Stimulated activated naive CD4-positive, alpha-beta T cell (primary cell): ENCODE data around the gene PIKFYVE.
"Not testable (repeated sequence)": the region's sequence is repeated elsewhere in the genome, so short reads cannot be mapped to it uniquely, and the experiment has no call there.

Experiments used
- DNase-seq, 6 experiments: peaks; one replicate each; lab custom pipeline; 2025; lab: John Stamatoyannopoulos, UW

The PIKFYVE gene

GRCh38 chr2:208304695-208305094 is 38.6 kb downstream of the PIKFYVE start:
- DNase-seq, result no peak

- no peak for DNase-seq
Measured at GRCh38 chr2:208306291-208306690, 40.2 kb downstream of the PIKFYVE start.

- no peak for DNase-seq
Measured at GRCh38 chr2:208311321-208311720, 45.3 kb downstream of the PIKFYVE start.

GRCh38 chr2:208311954-208312353 is 45.9 kb downstream of the PIKFYVE start:
- DNase-seq, result no peak

GRCh38 chr2:208315081-208315788 is 49.2 kb downstream of the PIKFYVE start:
- DNase-seq, result no peak

DNA sequence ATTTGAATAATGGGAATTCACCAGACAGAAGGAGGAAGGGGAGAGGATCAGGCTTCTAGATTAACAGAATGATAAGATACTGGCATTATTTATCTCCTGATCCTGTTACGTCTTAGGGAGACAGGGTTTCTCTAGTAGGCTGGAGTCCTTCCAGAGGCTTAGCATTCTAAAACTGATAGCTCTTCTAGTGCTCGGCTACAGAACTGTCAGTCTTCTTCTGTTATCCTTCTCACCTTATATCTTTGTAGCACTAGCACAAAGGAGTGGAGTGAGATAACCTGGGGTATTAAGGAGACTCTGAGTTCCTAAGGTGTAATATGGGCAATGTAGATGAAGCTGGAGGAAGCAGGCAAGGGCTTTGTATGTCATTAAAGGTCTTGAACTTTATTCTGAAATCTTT is 52.1 kb downstream of the PIKFYVE start:
- no peak for DNase-seq

GRCh38 chr2:208319391-208319790 is 53.3 kb downstream of the PIKFYVE start:
- DNase-seq, result no peak

- no peak for DNase-seq
Measured at GRCh38 chr2:208320686-208321085, 54.6 kb downstream of the PIKFYVE start.

DNA sequence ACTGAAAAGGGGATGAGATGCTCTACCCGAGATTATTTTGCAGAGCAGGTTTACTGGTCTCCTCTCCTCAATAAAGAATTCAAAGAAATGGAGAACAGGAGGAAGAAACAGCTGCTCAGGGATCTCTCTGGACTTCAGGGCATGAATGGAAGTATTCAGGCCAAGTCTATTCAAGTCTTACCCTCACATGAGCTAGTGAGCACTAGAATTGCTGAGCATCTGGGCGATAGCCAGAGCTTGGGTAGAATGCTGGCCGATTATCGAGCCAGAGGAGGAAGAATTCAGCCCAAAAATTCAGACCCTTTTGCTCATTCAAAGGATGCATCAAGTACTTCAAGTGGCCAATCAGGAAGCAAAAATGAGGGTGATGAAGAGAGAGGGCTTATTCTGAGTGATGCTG is 60.0 kb downstream of the PIKFYVE start:
- DNase-seq, result no peak

GRCh38 chr2:208329485-208329884 is 63.4 kb downstream of the PIKFYVE start:
- no peak for DNase-seq

GRCh38 chr2:208334230-208334629 is 68.2 kb downstream of the PIKFYVE start:
- DNase-seq, result no peak

DNA sequence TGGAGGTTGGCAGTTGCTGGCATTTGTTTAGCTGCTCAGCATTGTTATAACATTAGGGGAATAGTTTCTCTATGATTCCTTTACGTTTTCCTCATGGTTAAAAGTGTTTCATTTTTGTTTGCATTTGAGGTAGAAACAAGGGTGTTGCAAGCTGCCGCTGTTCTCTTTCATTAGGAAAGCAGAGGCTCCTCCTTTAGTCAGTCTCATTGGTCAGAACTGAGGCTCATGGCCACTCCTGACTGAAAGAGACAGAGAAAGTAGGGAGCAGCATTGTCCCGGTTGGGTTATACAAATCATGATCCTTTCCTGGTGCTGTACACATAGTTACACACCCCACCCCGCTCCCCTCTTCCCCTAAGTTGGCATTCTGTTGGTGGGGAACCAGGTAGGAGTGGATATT is 80.7 kb downstream of the PIKFYVE start:
- no peak for DNase-seq

DNA sequence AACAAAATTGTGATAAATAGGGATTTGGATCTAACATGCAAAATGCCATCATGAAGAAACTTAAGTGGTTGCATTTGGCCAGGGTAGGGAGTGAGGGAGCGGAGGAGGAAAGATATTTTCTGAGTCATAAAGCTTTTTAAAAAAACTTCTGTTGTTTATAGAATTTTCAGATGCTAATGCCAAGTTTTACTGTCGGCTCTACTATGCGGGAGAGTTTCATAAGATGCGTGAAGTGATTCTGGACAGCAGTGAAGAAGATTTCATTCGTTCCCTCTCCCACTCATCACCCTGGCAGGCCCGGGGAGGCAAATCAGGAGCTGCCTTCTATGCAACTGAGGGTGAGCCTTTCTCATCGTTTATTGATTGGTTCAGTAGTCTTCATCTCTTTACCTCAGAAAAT is 84.6 kb downstream of the PIKFYVE start:
- DNase-seq, result no peak

- no peak for DNase-seq
Measured at GRCh38 chr2:208352644-208353567, 86.9 kb downstream of the PIKFYVE start.

DNA sequence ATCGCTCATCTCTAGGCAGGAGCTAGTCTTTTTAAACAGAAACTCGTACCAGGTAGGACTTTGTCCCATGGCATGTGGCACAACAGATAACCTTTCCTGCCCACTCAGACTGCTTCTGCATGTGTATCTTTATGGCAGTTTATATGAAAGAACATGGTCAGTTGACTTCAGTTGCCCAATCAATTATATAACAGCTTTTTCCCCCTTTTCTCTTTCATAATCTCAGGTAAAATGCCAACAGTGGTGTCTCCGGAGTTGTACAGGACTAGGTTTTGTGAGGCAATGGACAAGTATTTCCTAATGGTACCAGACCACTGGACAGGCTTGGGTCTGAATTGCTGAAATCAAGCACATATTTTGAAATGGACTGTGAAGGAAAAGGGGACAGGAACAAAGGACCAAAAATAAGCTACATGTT is 88.9 kb downstream of the PIKFYVE start:
- DNase-seq, result no peak

- not testable (repeated sequence) for DNase-seq
Measured at GRCh38 chr2:208356420-208356819, 90.4 kb downstream of the PIKFYVE start.

DNA sequence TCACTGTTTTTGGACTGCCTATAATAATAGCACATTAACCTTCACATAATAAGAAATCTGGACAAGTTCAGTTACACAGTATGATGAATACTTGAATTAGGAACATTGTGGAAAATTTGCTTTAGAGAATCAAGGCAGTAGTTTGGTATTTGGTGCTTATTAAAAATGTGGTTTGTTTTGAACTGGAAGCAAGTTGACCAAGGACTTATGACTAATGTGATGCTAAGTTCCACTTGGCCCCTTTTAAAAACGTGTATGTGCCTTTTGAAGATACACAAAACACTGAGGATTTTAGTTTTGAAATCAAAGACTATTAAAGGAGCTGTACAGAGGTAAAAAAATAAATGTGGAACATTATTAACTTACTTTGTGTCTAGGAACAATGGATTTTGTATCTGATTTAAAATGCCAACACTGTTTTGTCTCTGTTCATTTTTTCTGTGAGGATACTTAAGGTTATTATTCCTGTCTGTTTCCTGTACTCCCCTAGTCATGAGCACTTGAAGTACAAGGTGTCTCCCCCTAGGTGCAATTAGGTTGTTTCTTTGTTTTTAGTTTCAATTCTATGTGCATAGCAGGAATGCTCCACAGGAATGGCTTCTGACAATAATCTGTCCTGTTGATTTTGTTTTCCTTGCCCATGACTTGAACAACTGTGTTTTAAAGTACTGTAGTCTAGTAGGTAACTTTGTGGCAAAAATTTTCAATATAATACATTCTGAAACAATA is 91.0 kb downstream of the PIKFYVE start:
- no peak for DNase-seq

DNA sequence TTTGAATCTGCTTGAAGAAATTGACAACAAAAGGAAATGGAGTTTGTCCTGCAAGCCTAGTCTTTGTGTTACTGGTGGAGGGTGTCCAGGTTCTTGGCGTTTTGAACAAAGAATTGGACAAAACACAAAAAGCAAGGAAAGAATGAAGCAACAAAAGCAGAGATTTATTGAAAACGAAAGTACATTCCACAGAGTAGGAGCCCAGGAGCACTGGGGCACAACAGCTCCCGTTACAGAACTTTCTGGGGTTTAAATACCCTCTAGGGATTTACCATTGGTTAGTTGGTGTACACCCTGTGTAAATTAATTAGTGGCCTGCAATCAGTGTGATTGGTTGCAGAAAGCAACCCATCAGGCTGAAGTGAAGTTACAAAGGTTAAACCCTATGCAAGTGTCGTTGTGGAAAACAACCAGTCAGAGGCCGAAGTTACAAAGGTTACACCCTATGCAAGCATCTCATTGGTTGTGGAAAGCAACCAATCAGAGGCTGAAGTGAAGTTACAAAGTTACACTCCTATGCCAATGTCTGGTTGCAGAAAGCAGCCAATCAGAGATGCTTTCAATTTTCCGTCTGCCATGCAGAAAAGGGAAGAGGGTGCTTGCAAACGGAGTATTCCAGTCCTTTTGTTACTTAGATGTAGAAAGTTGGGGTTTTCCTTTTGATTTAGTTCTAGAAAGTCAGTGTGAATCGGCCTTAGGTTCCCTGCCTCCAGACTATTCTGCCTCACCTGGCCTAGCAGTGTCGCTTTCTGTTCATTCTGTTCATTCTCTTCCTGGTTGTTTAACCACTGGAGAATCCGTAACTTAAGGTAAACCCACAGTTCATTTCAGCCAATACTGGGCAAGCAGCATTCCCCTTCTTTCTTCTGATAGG is 92.9 kb downstream of the PIKFYVE start:
- no peak for DNase-seq

DNA sequence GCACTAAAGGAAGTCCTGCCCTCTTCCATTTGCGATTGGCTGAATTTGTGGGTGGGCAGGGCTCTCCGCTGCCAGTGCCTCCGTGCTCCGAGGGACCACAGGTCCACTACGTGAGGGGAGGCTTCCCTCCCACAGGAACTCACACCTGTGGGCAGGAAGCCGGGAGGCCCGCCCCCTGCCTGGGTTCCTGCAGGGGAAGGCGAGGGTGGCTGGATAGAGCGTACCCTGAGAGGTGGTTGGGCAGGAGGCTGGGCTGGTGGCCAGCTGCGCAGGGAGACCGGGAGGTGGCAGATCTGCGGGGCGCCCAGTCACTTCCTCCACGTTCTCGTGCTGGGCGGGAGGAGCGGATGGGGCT is 93.6 kb downstream of the PIKFYVE start:
- DNase-seq, result no peak

- no peak for DNase-seq
Measured at GRCh38 chr2:208360259-208361076, 94.4 kb downstream of the PIKFYVE start.

GRCh38 chr2:208361077-208361441 is 95.0 kb downstream of the PIKFYVE start:
- DNase-seq, result no peak
